Adipose tissue (tissue), 3 donors: Measurements from ENCODE around the gene TMEM271. TPM values are rescaled to one million over a fixed set of nuclear protein-coding genes. Genes with fewer than 3 reads are reported as not detected.

ENCODE experiments used
- H3K27ac ChIP-seq: one replicate; pipeline ENCODE4 v1.5.1; 2013; ENCODE audit warnings: low read depth, low read length
- WGBS, 3 donors: extraction: QIAGEN DNeasy Blood & Tissue Kit; methylation state at CpG; one replicate each; pipeline ENCODE4 v1.1.7; 2013; 5-methylcytosine and 5-hydroxymethylcytosine counted together
- polyA plus RNA-seq, 3 donors: library from polyadenylated mRNA; stranded (reverse); fragments of 200-250 nt; gene quantifications; one replicate each; pipeline ENCODE4 v1.2.3, GENCODE V29; 2013
- donor health status: healthy with polysubstance abuse.
- donor health status: Bipolar disorder and iron deficiency.
- donor health status: healthy.

Gene TMEM271
- polyA plus RNA-seq, 3 donors: 0.02 TPM; not detected in 2

GRCh38 chr4:544386-545105 lies 31.5 kb downstream of the TMEM271 start:
- no peak overlapping the region for H3K27ac ChIP-seq
- WGBS, 3 donors: 82 to 90% (median 86%) methylated on average over 9 of the region's 9 CpGs

- H3K27ac ChIP-seq: no peak overlapping the region
- WGBS, 3 donors: 94 to 97% (median 95%) methylated on average over 3 of the region's 3 CpGs
Observed at GRCh38 chr4:541271-541670, 34.8 kb downstream of the TMEM271 start.

- H3K27ac ChIP-seq: no peak overlapping the region
- WGBS, 3 donors: 95 to 96% (median 95%) methylated on average over 8 of the region's 8 CpGs
Observed at GRCh38 chr4:538542-539142, 37.5 kb downstream of the TMEM271 start.

GRCh38 chr4:537436-538264 lies 38.4 kb downstream of the TMEM271 start:
- H3K27ac ChIP-seq: no peak overlapping the region
- WGBS, 3 donors: 94 to 95% (median 95%) methylated on average over 21 of the region's 21 CpGs

- no peak overlapping the region for H3K27ac ChIP-seq
- 96 to 97% (median 97%) methylated on average over 36 of the region's 36 CpGs for WGBS, 3 donors
Observed at GRCh38 chr4:536351-536972, 39.6 kb downstream of the TMEM271 start.

- 96 to 97% (median 97%) methylated on average over 23 of the region's 23 CpGs for WGBS, 3 donors
Observed at GRCh38 chr4:535924-536281, 40.2 kb downstream of the TMEM271 start.

GRCh38 chr4:535181-535923 lies 40.7 kb downstream of the TMEM271 start:
- WGBS, 3 donors: 95 to 97% (median 95%) methylated on average over 39 of the region's 39 CpGs
- no peak overlapping the region for H3K27ac ChIP-seq

More at GRCh38 chr4:535924-536281, 40.2 kb downstream of the TMEM271 start:
- H3K27ac ChIP-seq: no peak overlapping the region

GRCh38 chr4:534576-535151 lies 41.4 kb downstream of the TMEM271 start:
- H3K27ac ChIP-seq: no peak overlapping the region
- 95 to 97% (median 95%) methylated on average over 22 of the region's 22 CpGs for WGBS, 3 donors

GRCh38 chr4:534101-534575 lies 42.0 kb downstream of the TMEM271 start:
- WGBS, 3 donors: 95 to 96% (median 95%) methylated on average over 21 of the region's 21 CpGs
- H3K27ac ChIP-seq: no peak overlapping the region

DNA sequence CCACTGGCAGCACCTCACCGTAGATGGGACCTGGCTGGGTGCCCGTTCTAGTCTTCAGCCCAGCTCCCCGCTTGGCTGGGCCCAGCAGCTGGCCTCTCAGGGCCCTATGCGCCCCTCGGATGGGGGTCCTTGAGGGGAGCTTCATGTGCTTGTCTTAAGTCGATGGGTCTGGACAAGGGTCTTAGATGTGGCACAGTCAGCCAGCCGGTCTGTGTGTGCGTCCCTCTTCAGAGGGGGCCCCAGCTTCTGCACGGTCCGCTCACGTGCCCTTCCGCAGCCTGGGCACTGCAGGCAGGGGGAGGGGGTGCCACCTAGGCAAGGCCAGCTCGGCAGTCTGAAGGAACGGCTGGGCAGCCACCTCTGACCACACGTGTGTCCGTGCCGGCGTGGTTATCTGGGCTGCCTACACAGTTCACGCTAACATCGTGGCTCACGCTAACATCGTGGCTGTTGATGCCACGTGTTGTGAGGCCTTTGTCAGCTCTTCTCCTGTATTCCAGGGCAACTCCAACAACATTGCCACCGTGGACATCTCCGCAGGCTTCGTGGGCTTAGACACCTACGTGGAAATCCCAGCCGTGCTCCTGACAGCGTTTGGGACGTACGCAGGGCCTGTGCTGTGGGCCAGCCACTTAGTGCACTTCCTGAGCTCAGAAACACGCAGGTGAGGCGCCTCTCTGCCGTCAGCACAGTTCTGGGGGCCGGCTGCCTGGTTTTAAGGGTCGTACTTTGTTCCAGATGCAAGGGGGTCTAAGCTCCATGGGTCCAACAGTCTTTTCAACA lies 42.6 kb downstream of the TMEM271 start:
- H3K27ac ChIP-seq: no peak overlapping the region
- 95 to 97% (median 96%) methylated on average over 36 of the region's 36 CpGs for WGBS, 3 donors

- 98% methylated on average over 10 of the region's 10 CpGs for WGBS, 3 donors
- H3K27ac ChIP-seq: no peak overlapping the region
Observed at GRCh38 chr4:532588-533317, 43.3 kb downstream of the TMEM271 start.

- 93% methylated on average over 16 to 17 of the region's 17 CpGs for WGBS, 3 donors
- H3K27ac ChIP-seq: no peak overlapping the region
Observed at GRCh38 chr4:531721-532565, 44.2 kb downstream of the TMEM271 start.

- 87 to 93% (median 93%) methylated on average over 11 of the region's 11 CpGs for WGBS, 3 donors
- no peak overlapping the region for H3K27ac ChIP-seq
Observed at GRCh38 chr4:531076-531475, 45.0 kb downstream of the TMEM271 start.

DNA sequence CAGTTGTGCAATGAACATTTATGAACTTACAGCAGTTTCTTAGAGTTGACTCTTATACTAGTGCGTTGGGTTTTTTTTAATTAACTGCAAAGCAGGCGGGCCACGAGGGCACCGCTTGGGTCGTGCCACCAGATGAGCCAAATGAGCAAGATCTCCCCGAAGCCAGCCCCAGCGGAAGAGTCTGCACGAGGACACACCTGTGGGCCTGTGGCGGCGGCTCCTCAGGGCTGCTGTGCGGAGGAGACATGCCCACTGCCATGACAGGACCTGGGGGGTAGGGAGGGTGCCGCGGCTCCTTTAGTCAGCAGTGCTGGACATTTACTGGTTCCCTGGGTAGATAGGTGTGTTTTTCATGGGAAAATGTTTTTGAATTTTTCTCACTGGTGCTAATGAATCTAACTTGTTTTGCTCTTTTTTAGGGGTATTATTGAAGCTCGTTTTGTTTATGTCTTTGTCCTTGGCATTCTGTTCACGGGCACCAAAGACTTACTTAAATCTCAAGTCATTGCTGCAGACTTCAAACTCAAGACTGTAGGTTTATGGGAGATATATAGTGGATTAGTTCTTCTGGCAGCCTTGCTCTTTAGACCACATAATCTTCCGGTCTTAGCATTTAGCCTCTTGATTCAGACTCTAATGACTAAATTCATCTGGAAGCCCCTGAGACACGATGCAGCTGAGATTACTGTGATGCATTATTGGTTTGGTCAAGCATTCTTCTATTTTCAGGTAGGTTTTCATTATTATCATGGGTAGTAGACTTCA lies 45.9 kb downstream of the TMEM271 start:
- 88 to 92% (median 90%) methylated on average over 17 of the region's 17 CpGs for WGBS, 3 donors
- H3K27ac ChIP-seq: no peak overlapping the region

DNA sequence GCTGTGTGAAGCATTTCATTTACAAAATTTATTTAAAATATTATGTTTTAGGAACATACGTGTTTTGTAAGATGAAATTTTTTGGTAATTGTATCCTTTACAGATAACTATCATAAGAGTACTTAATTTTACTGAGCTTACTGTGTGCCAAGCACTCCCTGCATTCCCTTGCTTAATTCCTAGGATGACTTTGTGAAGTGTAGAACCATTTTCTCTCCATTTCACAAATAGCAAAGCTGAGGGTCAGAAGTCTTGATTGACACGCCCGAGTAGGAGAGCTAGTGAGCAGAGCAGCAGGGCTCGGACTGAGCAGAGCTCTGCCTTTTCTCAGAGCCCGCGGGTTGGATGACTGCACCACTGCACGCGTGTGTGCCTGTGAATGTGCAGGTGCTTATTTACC lies 46.5 kb downstream of the TMEM271 start:
- WGBS, 3 donors: 95 to 96% (median 96%) methylated on average over 8 of the region's 8 CpGs
- H3K27ac ChIP-seq: no peak overlapping the region
